ENCODE data around the gene CDCA5. TPM values are rescaled to one million over a fixed set of nuclear protein-coding genes. Genes with fewer than 3 reads are reported as not detected.

CDCA5 gene
- total and polyA plus RNA-seq, 2 donors from 2014 or later, result 0.43 to 1.4 TPM

DNA sequence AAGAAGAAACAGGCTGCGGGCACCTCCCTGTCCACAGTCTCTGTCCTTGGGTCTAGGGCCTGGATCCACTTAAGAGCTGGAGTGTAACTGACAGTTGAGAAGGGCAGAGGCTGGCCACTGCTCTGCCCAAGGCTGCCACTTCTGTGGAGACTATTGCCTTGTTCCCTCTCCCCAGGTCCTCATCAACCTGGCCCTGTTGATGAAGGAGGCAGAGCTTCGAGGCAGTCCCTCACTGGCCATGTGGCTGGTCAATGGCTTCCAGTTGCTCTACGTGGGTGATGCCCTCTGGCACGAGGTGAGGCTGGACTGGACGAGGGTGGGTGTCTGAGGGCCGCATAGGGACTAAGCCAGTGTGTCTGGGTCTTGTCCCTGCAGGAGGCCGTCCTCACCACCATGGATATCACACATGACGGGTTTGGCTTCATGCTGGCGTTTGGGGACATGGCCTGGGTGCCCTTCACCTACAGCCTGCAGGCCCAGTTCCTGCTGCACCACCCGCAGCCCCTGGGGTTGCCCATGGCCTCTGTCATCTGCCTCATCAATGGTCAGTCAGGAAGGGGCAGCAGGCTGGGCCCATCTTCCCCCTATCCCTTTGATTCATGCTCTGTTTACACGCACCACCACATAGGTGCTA is 30.8 kb upstream of the CDCA5 start:
- no peak overlapping the region for H3K4me3 ChIP-seq (ENCODE audit: low read length in 3 of 3)
- intact Hi-C loops (cut with DNase I), result no loop called here
- H3K36me3 ChIP-seq (ENCODE audit: control insufficient read depth in 2 of 3, insufficient read depth in 3 of 3, low read length in 3 of 3), result peaks cover 0 to 10% (median 2%) of the 10 kb centered on the region in 3 donors
- H3K4me1 ChIP-seq (ENCODE audit: control insufficient read depth in 2 of 3, insufficient read depth in 2 of 3, low read depth in 1 of 3, low read length in 3 of 3), result peaks cover 0 to 43% (median 10%) of the 10 kb centered on the region in 3 donors
- TF ChIP-seq, protein P1, sequence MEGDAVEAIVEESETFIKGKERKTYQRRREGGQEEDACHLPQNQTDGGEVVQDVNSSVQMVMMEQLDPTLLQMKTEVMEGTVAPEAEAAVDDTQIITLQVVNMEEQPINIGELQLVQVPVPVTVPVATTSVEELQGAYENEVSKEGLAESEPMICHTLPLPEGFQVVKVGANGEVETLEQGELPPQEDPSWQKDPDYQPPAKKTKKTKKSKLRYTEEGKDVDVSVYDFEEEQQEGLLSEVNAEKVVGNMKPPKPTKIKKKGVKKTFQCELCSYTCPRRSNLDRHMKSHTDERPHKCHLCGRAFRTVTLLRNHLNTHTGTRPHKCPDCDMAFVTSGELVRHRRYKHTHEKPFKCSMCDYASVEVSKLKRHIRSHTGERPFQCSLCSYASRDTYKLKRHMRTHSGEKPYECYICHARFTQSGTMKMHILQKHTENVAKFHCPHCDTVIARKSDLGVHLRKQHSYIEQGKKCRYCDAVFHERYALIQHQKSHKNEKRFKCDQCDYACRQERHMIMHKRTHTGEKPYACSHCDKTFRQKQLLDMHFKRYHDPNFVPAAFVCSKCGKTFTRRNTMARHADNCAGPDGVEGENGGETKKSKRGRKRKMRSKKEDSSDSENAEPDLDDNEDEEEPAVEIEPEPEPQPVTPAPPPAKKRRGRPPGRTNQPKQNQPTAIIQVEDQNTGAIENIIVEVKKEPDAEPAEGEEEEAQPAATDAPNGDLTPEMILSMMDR (IDR thresholded peaks at IDR 0.05; ENCODE audit: borderline replicate concordance, extremely low read depth, insufficient read depth), result no peak
- DNase-seq, result peak in 1 of 5 donors; percentile 44
- no peak for FAIRE-seq
- H3K9ac ChIP-seq (ENCODE audit: low read length in 3 of 3), result peak overlapping the region in 1 of 3 donors; percentile 26
- H3K9me3 ChIP-seq (ENCODE audit: control insufficient read depth in 2 of 3, insufficient read depth in 1 of 3, low read length in 3 of 3), result no peaks in the 10 kb centered on the region
- no peaks in the 10 kb centered on the region for H3K27me3 ChIP-seq (ENCODE audit: control insufficient read depth, insufficient read depth, low read length)
- H3K27ac ChIP-seq (ENCODE audit: low read depth in 2 of 2, low read length in 2 of 2), result no peak overlapping the region

DNA sequence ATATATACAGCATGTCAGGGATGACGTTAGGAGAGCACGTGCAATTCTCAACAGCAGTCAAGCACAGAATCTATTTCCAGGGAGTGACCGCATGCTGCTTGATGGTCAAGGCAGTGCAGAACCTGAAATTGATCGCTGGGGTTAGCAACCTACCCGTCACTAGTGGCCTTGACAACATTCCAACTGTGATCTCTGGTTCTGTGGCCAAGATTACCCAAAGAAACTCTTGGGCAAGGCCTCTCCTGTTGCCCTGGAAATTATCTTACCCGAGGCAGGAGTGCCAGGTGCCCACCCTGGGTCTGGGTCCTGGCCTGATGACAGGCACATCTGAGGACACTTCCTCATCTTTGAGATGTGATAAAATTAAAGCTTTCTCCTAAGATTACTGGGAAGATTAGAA is 30.0 kb upstream of the CDCA5 start:
- H3K4me3 ChIP-seq (ENCODE audit: low read length in 3 of 3), result no peak overlapping the region
- DNase-seq (no peak), FAIRE-seq (no peak)
- no peak overlapping the region for H3K9ac ChIP-seq (ENCODE audit: low read length in 3 of 3)
- H3K27me3 ChIP-seq (ENCODE audit: control insufficient read depth, insufficient read depth, low read length), result no peaks in the 10 kb centered on the region
- H3K27ac ChIP-seq (ENCODE audit: low read depth in 2 of 2, low read length in 2 of 2), result no peak overlapping the region
- peaks cover 0 to 43% (median 10%) of the 10 kb centered on the region in 3 donors for H3K4me1 ChIP-seq (ENCODE audit: control insufficient read depth in 2 of 3, insufficient read depth in 2 of 3, low read depth in 1 of 3, low read length in 3 of 3)
- TF ChIP-seq, protein P1 (IDR thresholded peaks at IDR 0.05; ENCODE audit: borderline replicate concordance, extremely low read depth, insufficient read depth), result no peak
- H3K36me3 ChIP-seq (ENCODE audit: control insufficient read depth in 2 of 3, insufficient read depth in 3 of 3, low read length in 3 of 3), result peaks cover 0 to 10% (median 0%) of the 10 kb centered on the region in 3 donors
- intact Hi-C loops (cut with DNase I), result no loop called here
- H3K9me3 ChIP-seq (ENCODE audit: control insufficient read depth in 2 of 3, insufficient read depth in 1 of 3, low read length in 3 of 3), result no peaks in the 10 kb centered on the region

DNA sequence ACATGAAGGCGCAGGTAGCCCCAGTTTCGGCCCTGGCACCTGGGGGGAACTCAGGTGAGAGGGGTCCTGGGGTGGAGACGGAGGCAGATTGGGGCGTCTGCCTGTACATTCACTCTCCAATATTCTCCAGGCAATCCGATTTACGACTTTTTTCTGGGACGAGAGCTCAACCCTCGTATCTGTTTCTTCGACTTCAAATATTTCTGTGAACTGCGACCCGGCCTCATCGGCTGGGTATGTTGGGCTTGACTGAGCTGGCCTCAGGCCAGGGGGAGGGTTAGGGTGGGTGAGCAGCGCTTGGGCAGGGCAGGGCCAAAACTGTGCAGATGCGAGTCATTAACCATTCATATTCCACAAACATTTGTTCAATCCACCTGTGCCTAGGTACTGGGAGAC is 29.5 kb upstream of the CDCA5 start:
- peaks cover 0 to 6% (median 0%) of the 10 kb centered on the region in 3 donors for H3K36me3 ChIP-seq (ENCODE audit: control insufficient read depth in 2 of 3, insufficient read depth in 3 of 3, low read length in 3 of 3)
- H3K27ac ChIP-seq (ENCODE audit: low read depth in 2 of 2, low read length in 2 of 2), result peak overlapping the region; percentile 69 to 72
- H3K9me3 ChIP-seq (ENCODE audit: control insufficient read depth in 2 of 3, insufficient read depth in 1 of 3, low read length in 3 of 3), result no peaks in the 10 kb centered on the region
- H3K27me3 ChIP-seq (ENCODE audit: control insufficient read depth, insufficient read depth, low read length), result no peaks in the 10 kb centered on the region
- H3K4me1 ChIP-seq (ENCODE audit: control insufficient read depth in 2 of 3, insufficient read depth in 2 of 3, low read depth in 1 of 3, low read length in 3 of 3), result peaks cover 0 to 43% (median 10%) of the 10 kb centered on the region in 3 donors
- H3K9ac ChIP-seq (ENCODE audit: low read length in 3 of 3), result peak overlapping the region in 2 of 3 donors; percentile 11 to 77
- FAIRE-seq (no peak), DNase-seq (peak; percentile 58 to 86 (median 76))
- TF ChIP-seq, protein P1 (IDR thresholded peaks at IDR 0.05; ENCODE audit: borderline replicate concordance, extremely low read depth, insufficient read depth), result no peak
- H3K4me3 ChIP-seq (ENCODE audit: low read length in 3 of 3), result peak overlapping the region in 1 of 3 donors; percentile 63
- intact Hi-C loops (cut with DNase I), result no loop called here
